Transverse colon (tissue), 4 donors: Measurements from ENCODE around the gene UBL4A.

ENCODE experiments used
- CTCF ChIP-seq, 5 experiments: fragments of 200-600 bp in 3 of 5; fragments of 450-650 bp in 2 of 5; sonication (generic) in 3 of 5; IDR thresholded peaks; 1 replicate in 2 of 5; 2 replicates in 3 of 5; pipeline ENCODE4 v1.5.1; 2016 to 2017; ENCODE audit warnings: antibody characterized with exemption in 5 of 5, inconsistent platforms in 3 of 5, mild to moderate bottlenecking in 2 of 5, moderate library complexity in 1 of 5
- EP300 ChIP-seq: sonication (generic); formaldehyde crosslinking; IDR thresholded peaks from one replicate; pipeline ENCODE4 v1.6.1; 2017; ENCODE audit warnings: antibody characterized with exemption, low read depth
- POLR2A ChIP-seq: fragments of 450-650 bp; IDR thresholded peaks from one replicate; pipeline ENCODE4 v1.6.1; 2016; ENCODE audit warnings: antibody characterized with exemption, mild to moderate bottlenecking, moderate library complexity
- POLR2AphosphoS5 ChIP-seq, 3 donors: sonication (generic); formaldehyde crosslinking; IDR thresholded peaks; one replicate each; pipeline ENCODE4 v1.6.1; 2016; ENCODE audit warnings: antibody characterized with exemption in 3 of 3

GRCh38 chrX:154490021-154490413 lies 3.6 kb upstream of the UBL4A start:
- no peak for TF ChIP-seq EP300
- no peak for TF ChIP-seq CTCF (IDR thresholded peaks at IDR 0.05)
- no peak for TF ChIP-seq POLR2AphosphoS5 (IDR thresholded peaks at IDR 0.05)
- no peak for TF ChIP-seq POLR2A
